M059J (cell line): ENCODE data around the gene AP3D1. TPM values are rescaled to one million over a fixed set of nuclear protein-coding genes. Genes with fewer than 3 reads are reported as not detected.
"Not testable (repeated sequence)": the region's sequence is repeated elsewhere in the genome, so short reads cannot be mapped to it uniquely, and the experiment has no call there.

Source experiments
- DNase-seq: peaks from one replicate; pipeline ENCODE4 v3.0.0-alpha.2; 2012; ENCODE audit warnings: low read depth
- total RNA-seq: library from RNA; depleted of rRNA; stranded (reverse); fragments of >200 nt; shearing (Covaris generic); gene quantifications from 2 replicates; pipeline ENCODE4 v1.2.3, GENCODE V29; 2014

Gene AP3D1
- total RNA-seq, 1 experiment from 2014 or later, result 93.3 TPM

DNA sequence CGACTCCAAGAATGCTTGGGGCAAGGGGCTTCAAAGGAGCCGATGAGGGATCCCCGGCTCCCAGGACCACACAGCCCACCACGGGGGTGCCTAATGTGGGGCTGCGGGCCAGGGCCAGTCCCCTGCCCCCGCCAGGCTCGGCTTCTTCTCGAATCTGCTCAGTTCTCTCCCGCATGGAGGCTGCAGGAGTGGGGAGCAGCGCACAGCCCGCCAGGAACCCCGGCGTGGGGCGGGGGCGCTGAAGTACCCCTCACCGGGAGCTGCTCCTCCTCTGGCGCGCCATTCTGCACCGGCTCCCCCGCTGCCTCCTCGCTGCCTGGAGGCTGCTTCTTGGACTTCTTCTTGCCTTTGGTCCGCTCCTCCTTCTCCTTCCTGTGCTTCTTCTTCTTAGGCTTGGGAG, 39.9 kb downstream of the AP3D1 start:
- no peak for DNase-seq

GRCh38 chr19:2110822-2111221, 40.5 kb downstream of the AP3D1 start:
- DNase-seq, result no peak

DNA sequence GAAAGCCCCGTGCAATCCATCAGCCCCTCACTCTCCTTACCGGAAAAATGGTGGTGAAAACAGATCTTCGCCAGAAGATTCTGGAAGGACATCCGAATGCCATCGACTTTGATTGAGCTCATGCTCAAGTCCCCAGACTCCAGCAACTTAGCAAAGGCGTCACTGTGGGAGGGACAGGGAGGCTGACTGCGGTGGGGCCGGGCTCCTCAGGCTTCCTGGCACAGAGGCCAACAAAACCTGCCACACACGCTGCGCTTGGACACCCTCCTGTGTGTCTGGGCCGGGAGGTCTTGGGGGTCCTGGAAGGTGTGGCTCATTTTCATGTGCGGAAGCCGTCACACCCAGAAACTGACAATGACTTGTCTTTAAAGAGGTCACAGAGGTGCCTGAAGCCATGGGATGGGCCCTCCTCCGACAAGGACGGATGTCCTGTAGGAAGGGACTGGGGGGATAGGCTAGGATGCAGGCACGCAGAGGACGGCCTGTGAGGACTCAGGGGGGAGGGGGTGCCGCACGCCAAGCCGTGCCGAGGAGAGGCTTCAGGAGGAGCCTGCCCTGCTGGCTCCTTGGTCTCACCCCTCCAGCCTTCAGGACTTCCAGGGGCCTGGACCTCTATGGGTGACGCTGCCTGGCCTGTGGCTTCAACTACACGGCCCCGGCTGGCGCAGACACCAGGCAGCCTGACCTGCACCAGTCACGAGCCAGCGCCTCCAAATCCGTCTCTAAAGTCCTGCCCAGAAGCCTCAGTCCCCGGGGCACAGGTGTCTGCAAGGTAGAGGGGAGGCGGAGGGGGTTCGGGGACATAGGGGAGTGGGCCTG, 42.1 kb downstream of the AP3D1 start:
- no peak for DNase-seq

GRCh38 chr19:2108251-2109016, 42.9 kb downstream of the AP3D1 start:
- DNase-seq, result no peak

DNA sequence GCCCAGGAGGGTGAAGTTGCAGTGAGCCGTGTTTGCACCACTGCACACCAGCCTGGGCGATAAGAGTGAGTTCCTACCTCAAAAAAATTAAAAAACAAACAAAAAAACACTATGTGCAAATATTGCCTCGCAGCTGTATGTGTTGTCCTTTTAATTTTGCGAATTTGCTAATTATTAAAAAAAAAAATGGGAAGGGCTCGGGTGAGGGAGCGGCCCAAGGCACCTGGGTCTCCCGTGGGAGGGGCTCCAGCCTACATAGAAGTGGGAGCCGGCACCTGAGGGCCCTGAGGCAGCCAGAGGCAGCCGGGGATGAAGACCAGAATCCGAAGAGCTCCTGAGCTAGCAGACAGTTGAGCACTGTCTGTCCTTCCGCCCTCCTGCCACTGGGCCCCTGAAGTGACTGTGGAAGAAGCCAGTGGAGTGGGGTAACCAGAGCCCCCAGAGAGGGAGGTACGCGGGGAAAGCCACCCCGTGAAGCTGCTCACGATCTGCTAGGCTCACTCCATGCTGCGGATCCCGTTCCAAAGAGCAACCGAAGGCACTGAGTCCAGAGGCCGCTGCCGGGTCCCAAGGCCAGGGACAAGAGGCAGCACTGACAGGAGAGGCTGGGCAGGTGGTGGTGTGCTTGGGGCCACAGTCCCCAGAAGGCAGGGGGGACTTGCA, 48.2 kb downstream of the AP3D1 start:
- no peak for DNase-seq

DNA sequence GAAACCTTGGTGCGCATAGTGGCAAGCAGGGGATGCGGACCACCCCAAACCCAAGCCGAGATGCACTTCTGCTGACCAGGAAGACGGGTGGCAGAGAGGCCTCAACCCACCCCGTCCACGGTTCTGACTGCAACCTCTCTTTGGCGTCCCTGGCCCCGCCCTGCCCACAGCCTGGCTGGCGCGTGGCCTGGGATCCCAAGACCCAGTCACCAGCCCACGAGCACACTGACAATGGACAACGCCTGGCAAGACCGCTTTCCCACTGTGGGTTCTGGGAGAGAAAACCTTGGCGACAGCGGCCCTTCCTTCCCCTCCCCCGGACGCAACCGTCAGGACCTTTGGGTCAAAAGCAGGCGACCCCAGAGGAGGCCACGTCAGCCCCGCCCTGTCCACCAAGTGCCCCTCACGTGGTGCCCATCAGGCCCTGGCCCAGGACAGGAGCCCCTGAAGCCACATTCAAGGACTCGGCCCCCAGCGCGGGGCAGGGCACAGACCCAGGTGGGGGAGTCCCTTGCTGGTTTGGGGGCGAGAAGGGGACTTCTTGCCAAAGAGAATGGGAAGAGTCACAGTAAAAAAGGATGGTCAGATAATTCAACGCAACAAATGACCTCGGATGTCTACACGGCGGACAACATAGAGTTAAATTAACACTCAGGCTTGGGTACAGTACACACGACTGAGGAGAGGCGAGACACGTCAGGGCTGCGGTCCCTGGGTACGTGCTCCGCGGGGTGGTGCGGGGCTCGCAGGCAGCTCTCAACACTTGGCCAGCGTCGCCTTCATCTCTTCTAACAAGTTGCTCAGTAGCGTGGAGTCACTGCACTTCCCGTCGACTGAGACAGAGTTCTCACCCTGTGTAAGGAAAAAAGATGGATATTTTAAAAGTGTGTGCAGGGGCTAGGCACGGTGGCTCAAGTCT, 49.7 kb downstream of the AP3D1 start:
- DNase-seq, result no peak

- DNase-seq, result no peak
Measured at GRCh38 chr19:2100719-2101061, 50.7 kb downstream of the AP3D1 start.

DNA sequence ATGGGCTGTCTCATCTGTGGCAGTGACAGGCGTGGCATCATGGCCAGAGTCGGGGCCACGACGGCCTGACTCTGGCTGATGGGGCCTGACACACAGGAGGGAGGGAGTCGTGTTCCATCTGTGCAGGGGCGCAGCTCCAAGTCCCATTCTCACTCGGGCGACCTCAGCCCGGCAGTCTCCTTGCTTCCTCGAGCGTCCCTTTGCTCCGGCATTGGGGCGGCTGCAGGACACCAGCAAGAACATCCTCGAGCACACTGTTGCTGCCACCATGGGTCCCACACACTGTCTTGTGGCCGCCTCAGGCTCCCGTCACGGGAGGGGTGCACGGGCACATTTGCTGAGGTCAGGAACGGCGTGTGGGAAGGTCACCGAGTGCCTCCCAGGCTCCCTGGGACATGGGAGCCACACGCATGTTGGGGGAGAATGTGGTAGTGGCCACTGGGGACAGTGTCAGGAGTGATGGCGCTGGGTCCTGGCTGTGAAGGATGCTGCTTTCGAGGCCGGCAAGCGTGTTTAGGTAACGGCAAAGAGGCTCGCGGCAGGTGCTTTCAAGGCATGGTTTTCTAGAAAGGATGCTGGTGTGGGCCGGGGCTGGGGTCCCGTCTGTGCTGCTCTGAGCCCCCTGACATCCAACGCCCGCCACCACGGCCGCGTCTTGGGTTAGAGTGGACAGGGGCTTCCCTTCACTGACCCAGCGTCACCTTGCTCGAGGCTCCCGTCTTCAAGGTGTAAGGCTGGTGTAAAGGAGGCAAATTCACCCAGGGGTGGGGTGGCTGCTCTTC, 51.2 kb downstream of the AP3D1 start:
- DNase-seq, result no peak

DNA sequence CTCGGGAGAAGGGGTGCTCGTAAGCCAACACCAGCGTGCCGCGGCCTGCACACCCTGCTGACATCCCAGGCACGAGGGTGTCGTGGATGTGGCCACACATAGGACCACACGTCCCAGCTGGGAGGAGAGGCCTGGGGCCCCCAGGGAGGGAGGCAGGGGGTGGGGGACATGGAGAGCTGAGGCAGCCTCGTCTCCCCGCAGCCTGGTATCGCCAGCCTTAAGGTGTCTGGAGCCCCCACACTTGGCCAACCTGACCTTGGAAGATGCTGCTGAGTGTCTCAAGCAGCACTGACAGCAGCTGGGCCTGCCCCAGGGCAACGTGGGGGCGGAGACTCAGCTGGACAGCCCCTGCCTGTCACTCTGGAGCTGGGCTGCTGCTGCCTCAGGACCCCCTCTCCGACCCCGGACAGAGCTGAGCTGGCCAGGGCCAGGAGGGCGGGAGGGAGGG, 52.3 kb downstream of the AP3D1 start:
- DNase-seq, result no peak

DNA sequence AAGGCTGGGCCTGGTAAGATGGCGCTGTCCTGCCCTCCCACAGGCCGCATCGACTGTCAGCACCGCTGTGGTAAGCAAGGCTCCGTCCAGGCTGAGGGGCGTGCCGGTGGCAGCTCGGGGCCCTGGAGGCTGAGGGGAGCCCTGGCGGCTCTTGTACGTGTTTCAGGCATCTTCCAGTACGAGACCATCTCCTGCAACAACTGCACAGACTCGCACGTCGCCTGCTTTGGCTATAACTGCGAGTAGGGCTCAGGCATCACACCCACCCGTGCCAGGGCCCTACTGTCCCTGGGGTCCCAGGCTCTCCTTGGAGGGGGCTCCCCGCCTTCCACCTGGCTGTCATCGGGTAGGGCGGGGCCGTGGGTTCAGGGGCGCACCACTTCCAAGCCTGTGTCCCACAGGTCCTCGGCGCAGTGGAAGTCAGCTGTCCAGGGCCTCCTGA, 53.5 kb downstream of the AP3D1 start:
- DNase-seq, result no peak

GRCh38 chr19:2097203-2097885, 54.0 kb downstream of the AP3D1 start:
- DNase-seq, result no peak

- peak; percentile 92 for DNase-seq
Measured at GRCh38 chr19:2096480-2097202, 54.7 kb downstream of the AP3D1 start, which contains the start of gene IZUMO4. IZUMO4 (plus strand) TSS chr19:2096915; CDS start chr19:2096946, 31 bp downstream.

DNA sequence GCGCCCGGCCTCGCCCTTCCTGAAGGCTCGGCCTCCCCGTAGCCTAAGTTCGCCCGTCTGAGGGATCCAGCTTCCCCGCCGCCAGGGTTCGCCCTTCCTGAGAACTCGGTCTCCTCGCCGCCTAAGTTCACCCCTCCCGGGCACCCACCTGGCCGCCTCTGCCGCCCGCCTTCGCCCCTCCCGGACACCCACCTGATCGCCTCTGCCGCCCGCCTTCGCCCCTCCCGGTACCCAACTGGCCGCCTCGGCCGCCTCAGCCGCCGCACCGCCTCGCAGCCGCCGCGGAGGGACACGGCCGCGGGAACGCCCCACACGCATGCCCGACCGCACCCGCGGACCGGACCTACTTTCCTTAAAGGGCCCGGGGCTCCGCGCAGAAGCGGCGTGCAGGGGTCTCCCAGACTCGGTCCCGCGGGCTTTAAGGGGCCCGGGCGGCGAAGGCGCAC, 55.3 kb downstream of the AP3D1 start, which contains the start of gene MOB3A:
MOB3A (minus strand) TSS at position 293 of the 446 bp plus-strand sequence. CDS start 17,766 bp downstream, outside the sequence.
- DNase-seq, result peak; percentile 82

DNA sequence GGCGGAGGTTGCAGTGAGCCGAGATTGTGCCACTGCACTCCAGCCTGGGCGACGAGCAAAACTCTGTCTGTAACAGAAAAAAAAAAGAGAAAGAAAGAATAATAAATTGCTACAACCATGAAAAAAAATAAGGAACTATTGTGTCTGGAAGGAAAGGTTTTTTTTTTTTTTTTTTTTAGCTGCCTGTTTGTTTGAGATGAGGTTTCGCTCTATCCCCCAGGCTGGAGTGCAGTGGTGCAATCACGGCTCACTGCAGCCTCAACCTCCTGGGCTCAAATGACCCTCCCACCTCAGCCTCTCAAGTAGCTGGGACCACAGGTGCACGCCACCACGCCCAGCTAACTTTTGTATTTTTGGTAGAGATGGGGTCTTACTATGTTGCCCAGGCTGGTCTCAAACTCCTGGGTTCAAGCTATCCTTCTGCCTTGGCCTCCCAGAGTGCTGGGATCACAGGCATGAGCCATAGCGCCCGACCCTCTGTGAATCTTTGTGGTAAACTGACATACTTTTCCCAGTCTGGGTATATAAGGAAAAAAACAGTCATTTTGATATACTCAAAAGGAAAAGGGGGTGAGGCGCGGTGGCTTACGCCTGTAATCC, 59.3 kb downstream of the AP3D1 start:
- DNase-seq, result not testable (repeated sequence)

DNA sequence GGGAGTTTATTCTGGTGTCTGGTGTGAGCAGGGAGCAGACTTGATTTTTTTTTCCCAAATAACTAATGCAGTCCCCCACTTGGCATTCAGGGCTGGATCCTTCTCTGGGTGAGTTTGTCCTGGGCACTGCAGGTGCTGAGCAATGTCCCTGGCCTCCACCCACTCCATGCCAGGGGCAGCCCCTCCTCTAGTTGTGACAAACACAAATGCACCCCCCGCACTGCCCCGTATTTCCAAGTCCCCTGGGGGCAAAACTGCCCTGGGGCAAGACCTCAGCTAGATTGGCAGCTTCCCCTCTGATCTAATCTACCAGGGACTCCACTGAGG, 61.7 kb downstream of the AP3D1 start:
- no peak for DNase-seq

DNA sequence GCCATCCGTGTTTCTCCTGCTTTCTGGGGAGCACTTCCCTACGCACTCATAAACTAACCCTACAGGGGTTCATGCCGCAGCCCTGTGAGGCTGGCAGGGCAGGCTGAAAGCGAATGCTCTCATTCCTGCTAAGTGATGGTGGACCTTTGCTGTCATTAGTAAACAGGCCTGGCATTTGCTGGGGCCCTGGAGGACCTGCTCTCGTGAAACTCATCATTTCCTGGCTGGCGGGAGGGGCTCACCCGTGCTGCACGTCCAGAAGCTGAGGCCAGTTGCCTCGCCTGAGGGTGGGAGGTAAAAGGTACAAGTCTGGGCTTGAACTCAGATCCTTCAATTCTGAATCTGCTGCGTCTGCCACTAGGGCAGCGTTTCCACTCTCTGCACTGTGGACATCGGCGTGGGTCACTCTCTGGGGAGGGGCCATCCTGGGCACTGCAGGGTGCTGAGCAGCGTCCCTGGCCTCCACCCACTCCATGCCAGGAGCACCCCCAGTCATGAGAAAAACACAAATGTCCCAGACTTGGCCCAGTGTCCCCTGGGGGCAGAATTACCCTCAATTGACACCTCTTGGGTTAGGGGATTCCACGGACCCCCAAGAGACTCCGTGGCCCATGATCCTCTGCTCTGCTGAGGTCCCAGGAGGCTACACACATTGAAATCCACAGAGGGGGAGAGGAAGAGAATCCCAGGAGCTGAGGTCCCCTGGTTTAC, 62.2 kb downstream of the AP3D1 start:
- DNase-seq, result peak; percentile 59

GRCh38 chr19:2087621-2088100, 63.7 kb downstream of the AP3D1 start:
- no peak for DNase-seq
